SH-SY5Y (cell line): ENCODE results near the gene RAX.

ENCODE experiments used
- GATA2 ChIP-seq: IDR thresholded peaks from 2 replicates; pipeline ENCODE4 v1.6.1; 2011; ENCODE audit warnings: mild to moderate bottlenecking, low read depth, low read length
- GATA3 ChIP-seq: IDR thresholded peaks from 2 replicates; pipeline ENCODE4 v1.6.1; 2011; ENCODE audit warnings: low read depth, mild to moderate bottlenecking, low read length, moderate library complexity

GRCh38 chr18:59318460-59319050 is 45.3 kb upstream of the RAX start, which contains the start of gene CPLX4:
- no peak for TF ChIP-seq GATA3
- TF ChIP-seq GATA2: no peak
